NCI-H2196 treated with DMSO at 0.1 percent for 48 hours (cell line): Measurements from ENCODE around the gene CAMK2B.

Source experiments
- DNase-seq: peaks from one replicate; lab custom pipeline; 2025; ENCODE audit not compliant: unreplicated experiment; lab: John Stamatoyannopoulos, UW

CAMK2B gene

GRCh38 chr7:44287488-44288380 lies 37.7 kb downstream of the CAMK2B start:
- DNase-seq = no peak

- DNase-seq = no peak
Observed at GRCh38 chr7:44286618-44287487, 38.5 kb downstream of the CAMK2B start.

- no peak for DNase-seq
Observed at GRCh38 chr7:44286182-44286617, 39.2 kb downstream of the CAMK2B start.

GRCh38 chr7:44285561-44285960 lies 39.8 kb downstream of the CAMK2B start:
- DNase-seq = no peak

GRCh38 chr7:44284881-44285541 lies 40.4 kb downstream of the CAMK2B start:
- DNase-seq = no peak

- no peak for DNase-seq
Observed at GRCh38 chr7:44284216-44284615, 41.2 kb downstream of the CAMK2B start.

- DNase-seq = no peak
Observed at GRCh38 chr7:44283381-44284211, 41.8 kb downstream of the CAMK2B start.

- DNase-seq = no peak
Observed at GRCh38 chr7:44282601-44283171, 42.7 kb downstream of the CAMK2B start.

GRCh38 chr7:44281811-44282600 lies 43.4 kb downstream of the CAMK2B start:
- DNase-seq = no peak

- no peak for DNase-seq
Observed at GRCh38 chr7:44280993-44281721, 44.2 kb downstream of the CAMK2B start.

- no peak for DNase-seq
Observed at GRCh38 chr7:44280636-44280992, 44.8 kb downstream of the CAMK2B start.

GRCh38 chr7:44279731-44280505 lies 45.5 kb downstream of the CAMK2B start:
- no peak for DNase-seq

- DNase-seq = no peak
Observed at GRCh38 chr7:44279286-44279685, 46.1 kb downstream of the CAMK2B start.

- no peak for DNase-seq
Observed at GRCh38 chr7:44278451-44279161, 46.8 kb downstream of the CAMK2B start.

GRCh38 chr7:44277851-44278250 lies 47.5 kb downstream of the CAMK2B start:
- no peak for DNase-seq

GRCh38 chr7:44277391-44277790 lies 48.0 kb downstream of the CAMK2B start:
- DNase-seq = no peak

- DNase-seq = no peak
Observed at GRCh38 chr7:44276571-44277221, 48.7 kb downstream of the CAMK2B start.
